Keratinocyte (primary cell): ENCODE measurements around the gene SOX8.

Source experiments
- EZH2 ChIP-seq: IDR thresholded peaks from one replicate; pipeline ENCODE4 v1.6.1; 2012; ENCODE audit warnings: inconsistent platforms, mild to moderate bottlenecking, low read length, moderate library complexity
- TF ChIP-seq, protein P1 (sequence below), 3 experiments: IDR thresholded peaks in 1 of 3; conservative IDR thresholded peaks in 1 of 3; optimal IDR thresholded peaks in 1 of 3; 2 replicates in 2 of 3; 3 replicates in 1 of 3; pipeline versions ENCODE3 to v1.5.1; 2011; ENCODE audit warnings: low read length in 3 of 3, mild to moderate bottlenecking in 3 of 3, moderate library complexity in 2 of 3, control low read depth in 1 of 3, inconsistent platforms in 1 of 3; ENCODE audit not compliant: insufficient read depth in 2 of 3; ENCODE audit errors: extremely low read depth in 1 of 3

DNA sequence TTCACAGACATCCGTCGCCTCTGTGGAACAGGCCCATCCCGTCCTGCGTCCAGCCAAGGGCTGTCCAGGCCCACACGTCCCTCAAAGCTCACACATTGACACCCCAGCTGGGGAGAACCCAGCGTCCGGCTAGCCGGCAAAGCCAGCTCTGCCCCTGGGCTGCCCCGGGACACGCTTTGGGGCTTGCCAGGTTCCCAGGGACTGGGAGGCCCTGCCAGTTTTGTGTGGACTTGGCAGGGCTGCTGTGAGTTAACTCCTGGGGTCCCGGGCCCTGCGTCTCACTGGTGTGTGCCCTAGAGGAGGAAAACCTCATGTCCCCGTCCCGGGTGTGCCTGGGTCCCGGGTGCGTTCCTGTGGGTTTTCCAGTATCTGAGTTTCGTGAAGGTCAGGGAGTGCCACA lies 6.3 kb downstream of the SOX8 start:
- TF ChIP-seq, protein P1, sequence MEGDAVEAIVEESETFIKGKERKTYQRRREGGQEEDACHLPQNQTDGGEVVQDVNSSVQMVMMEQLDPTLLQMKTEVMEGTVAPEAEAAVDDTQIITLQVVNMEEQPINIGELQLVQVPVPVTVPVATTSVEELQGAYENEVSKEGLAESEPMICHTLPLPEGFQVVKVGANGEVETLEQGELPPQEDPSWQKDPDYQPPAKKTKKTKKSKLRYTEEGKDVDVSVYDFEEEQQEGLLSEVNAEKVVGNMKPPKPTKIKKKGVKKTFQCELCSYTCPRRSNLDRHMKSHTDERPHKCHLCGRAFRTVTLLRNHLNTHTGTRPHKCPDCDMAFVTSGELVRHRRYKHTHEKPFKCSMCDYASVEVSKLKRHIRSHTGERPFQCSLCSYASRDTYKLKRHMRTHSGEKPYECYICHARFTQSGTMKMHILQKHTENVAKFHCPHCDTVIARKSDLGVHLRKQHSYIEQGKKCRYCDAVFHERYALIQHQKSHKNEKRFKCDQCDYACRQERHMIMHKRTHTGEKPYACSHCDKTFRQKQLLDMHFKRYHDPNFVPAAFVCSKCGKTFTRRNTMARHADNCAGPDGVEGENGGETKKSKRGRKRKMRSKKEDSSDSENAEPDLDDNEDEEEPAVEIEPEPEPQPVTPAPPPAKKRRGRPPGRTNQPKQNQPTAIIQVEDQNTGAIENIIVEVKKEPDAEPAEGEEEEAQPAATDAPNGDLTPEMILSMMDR (optimal IDR thresholded peaks at IDR 0.05 in 1 of 3, IDR thresholded peaks at IDR 0.05 in 1 of 3, conservative IDR thresholded peaks at IDR 0.05 in 1 of 3; ENCODE audit: extremely low read depth in 1 of 3, insufficient read depth in 2 of 3, low read length in 3 of 3), result no peak
- TF ChIP-seq EZH2, result no peak
